Suprapubic skin (tissue), 3 donors: Measurements from ENCODE around the gene PUS1.

ENCODE experiments used
- EP300 ChIP-seq: sonication (generic); formaldehyde crosslinking; IDR thresholded peaks from one replicate; pipeline ENCODE4 v1.6.1; 2017; ENCODE audit warnings: antibody characterized with exemption
- TF ChIP-seq, protein P1 (sequence below), 2 donors: fragments of 200-600 bp in 1 of 2; fragments of 450-650 bp in 1 of 2; sonication (generic) in 1 of 2; IDR thresholded peaks; one replicate each; pipeline ENCODE4 v1.5.1; 2016 to 2019; ENCODE audit warnings: antibody characterized with exemption in 2 of 2, mild to moderate bottlenecking in 1 of 2, moderate library complexity in 1 of 2

DNA sequence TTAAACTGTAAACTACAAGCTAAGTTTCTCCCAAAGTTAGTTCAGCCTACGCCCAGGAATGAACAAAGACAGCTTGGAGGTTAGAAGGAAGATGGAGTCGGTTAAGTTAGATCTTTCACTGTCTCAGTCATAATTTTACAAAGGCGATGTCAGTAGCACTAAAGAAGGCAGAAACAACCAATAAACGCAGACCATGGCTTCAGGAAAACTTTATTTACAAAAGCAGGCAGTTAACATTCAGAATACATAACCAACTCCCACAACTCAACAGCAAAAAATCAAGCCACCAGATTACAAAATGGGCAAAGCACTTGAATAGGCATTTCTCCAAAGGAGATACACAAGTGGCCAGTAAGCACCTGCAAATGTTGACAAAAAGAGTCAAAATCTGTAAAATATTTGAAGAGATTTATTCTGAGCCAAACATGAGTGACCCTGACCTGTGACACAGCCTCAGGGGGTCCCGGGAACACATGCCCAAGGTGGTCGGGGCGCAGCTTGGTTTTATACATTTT is 43.5 kb upstream of the PUS1 start:
- TF ChIP-seq, protein P1, sequence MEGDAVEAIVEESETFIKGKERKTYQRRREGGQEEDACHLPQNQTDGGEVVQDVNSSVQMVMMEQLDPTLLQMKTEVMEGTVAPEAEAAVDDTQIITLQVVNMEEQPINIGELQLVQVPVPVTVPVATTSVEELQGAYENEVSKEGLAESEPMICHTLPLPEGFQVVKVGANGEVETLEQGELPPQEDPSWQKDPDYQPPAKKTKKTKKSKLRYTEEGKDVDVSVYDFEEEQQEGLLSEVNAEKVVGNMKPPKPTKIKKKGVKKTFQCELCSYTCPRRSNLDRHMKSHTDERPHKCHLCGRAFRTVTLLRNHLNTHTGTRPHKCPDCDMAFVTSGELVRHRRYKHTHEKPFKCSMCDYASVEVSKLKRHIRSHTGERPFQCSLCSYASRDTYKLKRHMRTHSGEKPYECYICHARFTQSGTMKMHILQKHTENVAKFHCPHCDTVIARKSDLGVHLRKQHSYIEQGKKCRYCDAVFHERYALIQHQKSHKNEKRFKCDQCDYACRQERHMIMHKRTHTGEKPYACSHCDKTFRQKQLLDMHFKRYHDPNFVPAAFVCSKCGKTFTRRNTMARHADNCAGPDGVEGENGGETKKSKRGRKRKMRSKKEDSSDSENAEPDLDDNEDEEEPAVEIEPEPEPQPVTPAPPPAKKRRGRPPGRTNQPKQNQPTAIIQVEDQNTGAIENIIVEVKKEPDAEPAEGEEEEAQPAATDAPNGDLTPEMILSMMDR (IDR thresholded peaks at IDR 0.05) = no peak
- no peak for TF ChIP-seq EP300
